Measurements from ENCODE around the gene TRDMT1. TPM values are rescaled to one million over a fixed set of nuclear protein-coding genes. Genes with fewer than 3 reads are reported as not detected.

TRDMT1 gene
- total and polyA plus RNA-seq, 2 experiments from 2014 or later, result 3.5 to 4.2 TPM

- Histone ChIP-seq H3K9me2 (replicated peaks; ENCODE audit: insufficient read depth) (no peaks in the 10 kb centered on the region), H3K4me1 (ENCODE audit: insufficient read depth) (peaks cover 9% of the 10 kb centered on the region), H4K20me1 (ENCODE audit: insufficient read depth, poor library complexity, severe bottlenecking) (no peaks in the 10 kb centered on the region), H3K79me2 (no peaks in the 10 kb centered on the region), H3K27ac (no peak overlapping the region), H2AFZ (no peak overlapping the region), H3K36me3 (replicated peaks; ENCODE audit: insufficient read depth, low read depth) (no peaks in the 10 kb centered on the region), H3K9me3 (ENCODE audit: low read depth) (no peaks in the 10 kb centered on the region), H3K4me2 (no peak overlapping the region), H3K27me3 (no peaks in the 10 kb centered on the region), H3K4me3 (no peak overlapping the region)
- 77% methylated on average over 7 of the region's 7 CpGs for WGBS (ENCODE audit: low lambda C conversion rate, missing lambda C conversion rate)
- no peak for TF ChIP-seq EZH2 (IDR thresholded peaks at IDR 0.05; ENCODE audit: borderline replicate concordance)
- TF ChIP-seq EZH2phosphoT487 (IDR thresholded peaks at IDR 0.05; ENCODE audit: low read depth, severe bottlenecking, unreplicated experiment), result no peak
- DNase-seq (ENCODE audit: low spot score), result no peak
Measured at GRCh38 chr10:17206210-17206709, 4.8 kb upstream of the TRDMT1 start.

- H3K4me2 ChIP-seq, result no peak overlapping the region
- no peaks in the 10 kb centered on the region for H3K9me2 ChIP-seq (replicated peaks; ENCODE audit: insufficient read depth)
- H3K27me3 ChIP-seq, result no peaks in the 10 kb centered on the region
- H3K27ac ChIP-seq, result no peak overlapping the region
- H3K4me1 ChIP-seq (ENCODE audit: insufficient read depth), result peaks cover 21% of the 10 kb centered on the region
- no peaks in the 10 kb centered on the region for H3K36me3 ChIP-seq (replicated peaks; ENCODE audit: insufficient read depth, low read depth)
- WGBS (ENCODE audit: low lambda C conversion rate, missing lambda C conversion rate), result 12% methylated on average over 3 of the region's 3 CpGs
- H3K4me3 ChIP-seq, result no peak overlapping the region
- TF ChIP-seq EZH2 (IDR thresholded peaks at IDR 0.05; ENCODE audit: borderline replicate concordance) (no peak), EZH2phosphoT487 (IDR thresholded peaks at IDR 0.05; ENCODE audit: low read depth, severe bottlenecking, unreplicated experiment) (no peak), CTCF (IDR thresholded peaks at IDR 0.05; ENCODE audit: poor library complexity) (no peak)
- H2AFZ ChIP-seq, result no peak overlapping the region
- no peaks in the 10 kb centered on the region for H4K20me1 ChIP-seq (ENCODE audit: insufficient read depth, poor library complexity, severe bottlenecking)
- DNase-seq (ENCODE audit: low spot score), result no peak
- H3K79me2 ChIP-seq, result peaks cover 5% of the 10 kb centered on the region
- no peaks in the 10 kb centered on the region for H3K9me3 ChIP-seq (ENCODE audit: low read depth)
Measured at GRCh38 chr10:17203416-17203815, 1.9 kb upstream of the TRDMT1 start.

GRCh38 chr10:17202999-17203398, 1.5 kb upstream of the TRDMT1 start:
- peaks cover 21% of the 10 kb centered on the region for H3K4me1 ChIP-seq (ENCODE audit: insufficient read depth)
- no peaks in the 10 kb centered on the region for H3K9me3 ChIP-seq (ENCODE audit: low read depth)
- H3K4me3 ChIP-seq, result no peak overlapping the region
- no peak for DNase-seq (ENCODE audit: low spot score)
- no peaks in the 10 kb centered on the region for H3K9me2 ChIP-seq (replicated peaks; ENCODE audit: insufficient read depth)
- no peaks in the 10 kb centered on the region for H3K27me3 ChIP-seq
- H2AFZ ChIP-seq, result no peak overlapping the region
- no peak overlapping the region for H3K4me2 ChIP-seq
- no peaks in the 10 kb centered on the region for H4K20me1 ChIP-seq (ENCODE audit: insufficient read depth, poor library complexity, severe bottlenecking)
- TF ChIP-seq CTCF (IDR thresholded peaks at IDR 0.05; ENCODE audit: poor library complexity), result no peak
- no peak for TF ChIP-seq EZH2phosphoT487 (IDR thresholded peaks at IDR 0.05; ENCODE audit: low read depth, severe bottlenecking, unreplicated experiment)
- TF ChIP-seq EZH2 (IDR thresholded peaks at IDR 0.05; ENCODE audit: borderline replicate concordance), result no peak
- H3K36me3 ChIP-seq (replicated peaks; ENCODE audit: insufficient read depth, low read depth), result no peaks in the 10 kb centered on the region
- 84% methylated on average over 4 of the region's 4 CpGs for WGBS (ENCODE audit: low lambda C conversion rate, missing lambda C conversion rate)
- H3K79me2 ChIP-seq, result peaks cover 7% of the 10 kb centered on the region
- H3K27ac ChIP-seq, result peak overlapping the region; percentile 98

GRCh38 chr10:17202506-17202905, 1.0 kb upstream of the TRDMT1 start:
- Histone ChIP-seq H3K27ac (peak overlapping the region; percentile 98), H3K36me3 (replicated peaks; ENCODE audit: insufficient read depth, low read depth) (no peaks in the 10 kb centered on the region), H4K20me1 (ENCODE audit: insufficient read depth, poor library complexity, severe bottlenecking) (no peaks in the 10 kb centered on the region), H2AFZ (peak overlapping the region; percentile 91), H3K27me3 (no peaks in the 10 kb centered on the region), H3K4me2 (no peak overlapping the region), H3K9me2 (replicated peaks; ENCODE audit: insufficient read depth) (no peaks in the 10 kb centered on the region), H3K4me3 (no peak overlapping the region), H3K4me1 (ENCODE audit: insufficient read depth) (peaks cover 21% of the 10 kb centered on the region), H3K9me3 (ENCODE audit: low read depth) (no peaks in the 10 kb centered on the region), H3K79me2 (peaks cover 7% of the 10 kb centered on the region)
- 73% methylated on average over 2 of the region's 2 CpGs for WGBS (ENCODE audit: low lambda C conversion rate, missing lambda C conversion rate)
- TF ChIP-seq CTCF (IDR thresholded peaks at IDR 0.05; ENCODE audit: poor library complexity) (no peak), EZH2phosphoT487 (IDR thresholded peaks at IDR 0.05; ENCODE audit: low read depth, severe bottlenecking, unreplicated experiment) (no peak), EZH2 (IDR thresholded peaks at IDR 0.05; ENCODE audit: borderline replicate concordance) (no peak)
- no peak for DNase-seq (ENCODE audit: low spot score)
